Rectal smooth muscle tissue (tissue), 1 donor: Measurements from ENCODE around the gene NEDD4L.

Experiments
- H3K27ac ChIP-seq: one replicate; pipeline ENCODE4 v1.7.0; 2013; ENCODE audit warnings: low read depth, low read length, inconsistent platforms
- H3K27me3 ChIP-seq: one replicate; pipeline ENCODE4 v1.7.0; 2013; ENCODE audit warnings: low read length; ENCODE audit not compliant: control insufficient read depth, insufficient read depth
- H3K36me3 ChIP-seq: one replicate; pipeline ENCODE4 v1.7.0; 2013; ENCODE audit warnings: low read length; ENCODE audit not compliant: control insufficient read depth, insufficient read depth
- H3K4me1 ChIP-seq: one replicate; pipeline ENCODE4 v1.7.0; 2013; ENCODE audit warnings: low read length; ENCODE audit not compliant: control insufficient read depth, insufficient read depth
- H3K4me3 ChIP-seq: one replicate; pipeline ENCODE4 v1.7.0; 2013; ENCODE audit warnings: low read length
- H3K9ac ChIP-seq: one replicate; pipeline ENCODE4 v1.7.0; 2013; ENCODE audit warnings: low read length

The NEDD4L gene

DNA sequence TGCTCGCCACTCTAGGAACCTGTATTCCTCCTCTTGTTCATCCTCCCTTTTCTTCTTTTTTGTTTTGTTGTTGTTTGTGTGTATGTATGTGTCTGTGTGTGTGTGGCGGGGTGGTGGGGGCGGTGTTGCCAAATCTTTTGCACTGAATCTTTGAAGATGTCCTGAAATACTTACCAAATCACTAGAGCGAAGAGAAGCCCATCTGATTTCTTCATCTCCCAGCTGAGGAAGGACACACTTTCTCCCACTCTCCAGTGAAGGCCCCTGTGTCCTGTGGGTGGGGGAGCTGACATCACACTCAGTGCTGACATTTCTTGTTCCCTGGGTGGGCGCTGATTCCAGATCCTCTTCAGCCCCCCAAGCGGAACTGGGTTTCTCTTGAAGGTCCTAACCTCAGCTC lies 74.5 kb downstream of the NEDD4L start:
- Histone ChIP-seq H3K9ac (no peak overlapping the region), H3K27ac (no peak overlapping the region), H3K36me3 (no peaks in the 10 kb centered on the region), H3K27me3 (no peaks in the 10 kb centered on the region), H3K4me1 (no peaks in the 10 kb centered on the region), H3K4me3 (no peak overlapping the region)

- Histone ChIP-seq H3K27ac (no peak overlapping the region), H3K36me3 (no peaks in the 10 kb centered on the region), H3K4me1 (no peaks in the 10 kb centered on the region), H3K27me3 (no peaks in the 10 kb centered on the region), H3K9ac (no peak overlapping the region), H3K4me3 (no peak overlapping the region)
These were observed 75.8 kb downstream of the NEDD4L start for GRCh38 chr18:58119819-58120218.

DNA sequence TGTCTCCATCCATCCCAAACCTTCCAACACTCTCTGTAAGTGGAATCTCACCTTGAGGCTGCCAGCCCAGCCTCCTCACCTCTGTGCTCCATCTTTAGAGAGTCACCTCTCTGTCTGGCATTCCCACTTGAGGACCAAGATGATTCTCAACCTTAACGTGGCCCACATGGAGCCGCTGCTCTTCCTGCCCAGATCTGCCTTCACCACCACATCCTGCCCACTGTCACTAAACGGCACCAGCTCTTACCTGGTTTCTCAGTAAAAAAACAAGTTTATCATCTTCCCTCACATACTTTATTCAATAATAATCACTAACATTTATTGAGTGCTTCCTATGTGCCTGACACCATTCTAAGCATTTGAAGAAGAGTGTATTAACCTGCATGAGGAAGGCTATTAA lies 80.4 kb downstream of the NEDD4L start:
- Histone ChIP-seq H3K4me1 (no peaks in the 10 kb centered on the region), H3K4me3 (no peak overlapping the region), H3K27ac (no peak overlapping the region)

GRCh38 chr18:58125183-58125582 lies 81.2 kb downstream of the NEDD4L start:
- H3K27me3 ChIP-seq = no peaks in the 10 kb centered on the region
- H3K9ac ChIP-seq = no peak overlapping the region
- H3K4me3 ChIP-seq = no peak overlapping the region
- no peaks in the 10 kb centered on the region for H3K4me1 ChIP-seq
- H3K36me3 ChIP-seq = no peaks in the 10 kb centered on the region
- H3K27ac ChIP-seq = no peak overlapping the region

More for the DNA sequence above, 80.4 kb downstream of the NEDD4L start:
- H3K9ac ChIP-seq = no peak overlapping the region
- H3K36me3 ChIP-seq = no peaks in the 10 kb centered on the region
- no peaks in the 10 kb centered on the region for H3K27me3 ChIP-seq

GRCh38 chr18:58125756-58126155 lies 81.7 kb downstream of the NEDD4L start:
- H3K4me1 ChIP-seq = no peaks in the 10 kb centered on the region
- no peak overlapping the region for H3K9ac ChIP-seq
- no peak overlapping the region for H3K27ac ChIP-seq
- no peaks in the 10 kb centered on the region for H3K27me3 ChIP-seq
- no peak overlapping the region for H3K4me3 ChIP-seq
- no peaks in the 10 kb centered on the region for H3K36me3 ChIP-seq

GRCh38 chr18:58128381-58129374 lies 84.7 kb downstream of the NEDD4L start:
- no peaks in the 10 kb centered on the region for H3K36me3 ChIP-seq
- H3K27me3 ChIP-seq = no peaks in the 10 kb centered on the region
- no peak overlapping the region for H3K4me3 ChIP-seq
- no peak overlapping the region for H3K27ac ChIP-seq
- H3K9ac ChIP-seq = no peak overlapping the region
- no peaks in the 10 kb centered on the region for H3K4me1 ChIP-seq

DNA sequence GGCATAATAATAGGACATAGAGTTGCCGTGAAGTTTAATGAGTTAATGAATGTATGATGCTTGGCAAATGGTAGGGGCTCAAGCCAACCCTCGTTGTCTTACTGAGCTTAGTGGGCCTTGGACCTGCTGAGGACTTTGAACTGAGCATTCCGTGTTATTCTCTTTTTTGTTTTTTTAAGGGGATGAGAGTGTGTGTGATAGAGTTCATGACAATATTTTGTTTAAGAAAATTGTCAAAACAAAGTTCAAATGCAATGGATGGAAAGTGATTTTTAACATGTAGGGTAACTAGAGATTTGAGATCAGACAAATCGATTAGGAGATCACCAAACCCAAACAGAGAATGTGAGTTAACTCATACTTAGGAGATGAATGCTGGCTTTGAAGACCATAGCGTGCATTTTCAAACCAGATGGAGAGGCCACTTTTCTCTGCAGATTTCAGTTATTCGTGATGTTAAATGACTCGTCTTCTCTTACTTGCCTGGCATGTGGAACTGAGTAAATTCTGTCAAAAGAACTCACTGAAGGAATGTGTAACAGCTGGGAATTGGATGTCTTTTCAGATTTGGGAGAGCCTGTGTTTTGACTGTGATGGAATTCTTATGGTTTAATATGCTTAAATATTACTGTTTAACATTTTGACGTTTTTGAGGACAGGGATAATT lies 88.7 kb downstream of the NEDD4L start:
- H3K4me3 ChIP-seq = no peak overlapping the region
- no peaks in the 10 kb centered on the region for H3K27me3 ChIP-seq
- H3K36me3 ChIP-seq = no peaks in the 10 kb centered on the region
- no peak overlapping the region for H3K9ac ChIP-seq
- no peaks in the 10 kb centered on the region for H3K4me1 ChIP-seq
- no peak overlapping the region for H3K27ac ChIP-seq

DNA sequence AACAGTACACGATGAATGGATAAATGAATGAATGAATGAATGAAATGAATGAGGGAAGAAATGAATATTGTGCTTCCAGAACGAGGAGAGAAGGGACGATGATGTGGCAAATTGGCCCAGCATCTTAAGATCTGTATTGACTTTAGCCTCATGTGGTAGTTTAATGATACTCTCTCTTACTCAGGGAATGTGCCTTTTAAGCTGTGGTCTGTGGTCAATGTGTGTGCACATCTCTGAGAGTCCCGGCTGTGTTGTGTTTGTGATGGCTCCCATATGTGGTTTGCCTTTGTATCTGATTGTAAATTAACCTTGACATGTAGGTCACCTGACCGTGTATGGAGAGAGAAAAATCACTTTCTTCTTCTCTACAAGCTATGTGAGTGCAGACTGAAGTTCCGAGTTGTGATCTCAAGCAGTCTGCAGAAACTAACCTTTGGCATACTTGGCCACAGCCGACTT lies 91.2 kb downstream of the NEDD4L start:
- Histone ChIP-seq H3K27me3 (no peaks in the 10 kb centered on the region), H3K9ac (no peak overlapping the region), H3K4me1 (no peaks in the 10 kb centered on the region), H3K4me3 (no peak overlapping the region), H3K36me3 (no peaks in the 10 kb centered on the region), H3K27ac (no peak overlapping the region)

DNA sequence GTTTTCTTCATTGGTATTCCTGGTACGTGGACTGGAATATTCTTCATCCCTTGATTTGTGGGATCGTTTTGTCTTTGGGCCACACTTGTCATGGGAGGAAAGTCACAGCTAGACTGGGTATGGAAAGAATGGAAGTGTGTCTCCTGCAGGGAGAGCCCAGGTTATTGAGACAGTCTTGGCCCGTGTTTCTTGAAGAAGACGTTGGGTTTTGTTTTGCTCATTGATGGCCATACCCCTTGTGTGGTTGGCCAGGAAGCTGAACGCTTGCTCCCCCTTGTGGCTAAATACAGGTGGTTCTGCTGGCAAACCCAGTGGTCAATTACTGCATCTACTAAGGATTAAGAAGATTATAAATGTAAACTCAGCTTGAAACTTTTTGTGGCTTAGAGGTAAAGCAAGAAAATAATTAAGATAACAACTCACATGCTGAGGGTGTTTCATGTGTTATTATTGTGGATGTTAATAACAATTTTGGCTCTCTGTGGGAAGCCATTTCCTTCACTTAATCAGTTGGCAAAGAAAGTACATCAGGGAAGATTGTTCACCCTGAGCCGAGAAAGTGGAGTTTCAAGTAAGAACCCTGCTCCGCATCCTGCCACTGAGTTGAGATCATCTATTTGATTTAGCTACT lies 91.8 kb downstream of the NEDD4L start:
- H3K36me3 ChIP-seq = no peaks in the 10 kb centered on the region
- no peak overlapping the region for H3K4me3 ChIP-seq
- H3K4me1 ChIP-seq = no peaks in the 10 kb centered on the region
- no peaks in the 10 kb centered on the region for H3K27me3 ChIP-seq
- no peak overlapping the region for H3K27ac ChIP-seq
- H3K9ac ChIP-seq = no peak overlapping the region

GRCh38 chr18:58136879-58137278 lies 92.9 kb downstream of the NEDD4L start:
- Histone ChIP-seq H3K27me3 (no peaks in the 10 kb centered on the region), H3K27ac (no peak overlapping the region), H3K4me3 (no peak overlapping the region), H3K4me1 (no peaks in the 10 kb centered on the region), H3K36me3 (no peaks in the 10 kb centered on the region), H3K9ac (no peak overlapping the region)

DNA sequence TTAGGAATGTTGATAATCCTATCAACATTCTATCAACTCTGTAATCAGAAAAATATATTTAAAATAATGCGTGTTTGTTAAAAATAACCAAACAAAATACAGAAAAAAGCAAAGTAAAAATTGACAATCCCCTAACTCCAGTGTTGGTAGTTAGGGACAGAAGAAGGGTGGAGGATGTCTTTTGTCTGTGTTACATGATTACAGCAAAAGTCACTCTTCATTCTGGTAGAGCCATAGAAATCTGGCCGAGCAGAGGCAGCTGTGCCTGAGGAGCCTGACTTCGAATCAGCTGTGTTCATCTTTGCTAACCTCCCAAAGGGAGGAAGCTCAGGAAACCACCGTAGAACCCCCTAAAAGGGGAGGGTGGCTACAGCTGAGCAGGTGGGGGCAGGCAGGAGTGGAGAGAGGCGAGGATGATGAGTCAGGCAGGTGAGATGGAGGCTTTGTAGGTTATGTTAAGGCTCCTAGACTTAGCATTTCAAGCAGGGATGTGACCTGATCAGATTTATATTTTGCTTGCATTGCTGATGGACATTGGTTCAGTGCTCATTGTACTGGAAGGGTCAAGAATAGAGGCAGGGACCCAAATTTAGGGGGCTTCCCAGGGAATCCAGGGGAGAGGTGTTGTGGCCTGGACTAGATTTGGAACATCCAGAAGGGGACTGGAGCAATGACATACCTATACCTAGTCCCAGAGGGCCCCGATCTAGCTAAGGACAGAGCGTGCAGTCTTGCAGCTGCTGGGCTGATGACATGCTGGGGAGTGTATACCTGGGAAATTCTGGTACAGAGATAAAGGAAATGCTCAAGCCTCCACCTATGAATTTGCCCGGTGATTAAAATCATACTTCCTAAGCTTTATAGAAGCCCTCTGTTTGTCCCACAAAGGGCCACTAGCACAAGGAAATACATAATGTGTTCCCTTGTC lies 95.7 kb downstream of the NEDD4L start:
- Histone ChIP-seq H3K27me3 (no peaks in the 10 kb centered on the region), H3K4me3 (no peak overlapping the region), H3K4me1 (peaks cover 4% of the 10 kb centered on the region), H3K36me3 (no peaks in the 10 kb centered on the region), H3K27ac (no peak overlapping the region), H3K9ac (no peak overlapping the region)
